ENCODE results near the gene NUP188. TPM values are rescaled to one million over a fixed set of nuclear protein-coding genes. Genes with fewer than 3 reads are reported as not detected.
A peak's percentile ranks its signal among the peaks of the same experiment; 100 is the strongest.
"Not testable (repeated sequence)": the region's sequence is repeated elsewhere in the genome, so short reads cannot be mapped to it uniquely, and the experiment has no call there.

The NUP188 gene
- total RNA-seq, 1 donor from 2014 or later = 37.6 TPM

GRCh38 chr9:128945798-128946501 lies 1.5 kb upstream of the NUP188 start:
- DNase-seq (ENCODE audit: low read depth) = no peak
- TF ChIP-seq, protein P1, sequence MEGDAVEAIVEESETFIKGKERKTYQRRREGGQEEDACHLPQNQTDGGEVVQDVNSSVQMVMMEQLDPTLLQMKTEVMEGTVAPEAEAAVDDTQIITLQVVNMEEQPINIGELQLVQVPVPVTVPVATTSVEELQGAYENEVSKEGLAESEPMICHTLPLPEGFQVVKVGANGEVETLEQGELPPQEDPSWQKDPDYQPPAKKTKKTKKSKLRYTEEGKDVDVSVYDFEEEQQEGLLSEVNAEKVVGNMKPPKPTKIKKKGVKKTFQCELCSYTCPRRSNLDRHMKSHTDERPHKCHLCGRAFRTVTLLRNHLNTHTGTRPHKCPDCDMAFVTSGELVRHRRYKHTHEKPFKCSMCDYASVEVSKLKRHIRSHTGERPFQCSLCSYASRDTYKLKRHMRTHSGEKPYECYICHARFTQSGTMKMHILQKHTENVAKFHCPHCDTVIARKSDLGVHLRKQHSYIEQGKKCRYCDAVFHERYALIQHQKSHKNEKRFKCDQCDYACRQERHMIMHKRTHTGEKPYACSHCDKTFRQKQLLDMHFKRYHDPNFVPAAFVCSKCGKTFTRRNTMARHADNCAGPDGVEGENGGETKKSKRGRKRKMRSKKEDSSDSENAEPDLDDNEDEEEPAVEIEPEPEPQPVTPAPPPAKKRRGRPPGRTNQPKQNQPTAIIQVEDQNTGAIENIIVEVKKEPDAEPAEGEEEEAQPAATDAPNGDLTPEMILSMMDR (conservative IDR thresholded peaks at IDR 0.05; ENCODE audit: low read depth, low read length) = no peak
- H3K4me3 ChIP-seq (ENCODE audit: low read depth, low read length) = no peak overlapping the region

DNA sequence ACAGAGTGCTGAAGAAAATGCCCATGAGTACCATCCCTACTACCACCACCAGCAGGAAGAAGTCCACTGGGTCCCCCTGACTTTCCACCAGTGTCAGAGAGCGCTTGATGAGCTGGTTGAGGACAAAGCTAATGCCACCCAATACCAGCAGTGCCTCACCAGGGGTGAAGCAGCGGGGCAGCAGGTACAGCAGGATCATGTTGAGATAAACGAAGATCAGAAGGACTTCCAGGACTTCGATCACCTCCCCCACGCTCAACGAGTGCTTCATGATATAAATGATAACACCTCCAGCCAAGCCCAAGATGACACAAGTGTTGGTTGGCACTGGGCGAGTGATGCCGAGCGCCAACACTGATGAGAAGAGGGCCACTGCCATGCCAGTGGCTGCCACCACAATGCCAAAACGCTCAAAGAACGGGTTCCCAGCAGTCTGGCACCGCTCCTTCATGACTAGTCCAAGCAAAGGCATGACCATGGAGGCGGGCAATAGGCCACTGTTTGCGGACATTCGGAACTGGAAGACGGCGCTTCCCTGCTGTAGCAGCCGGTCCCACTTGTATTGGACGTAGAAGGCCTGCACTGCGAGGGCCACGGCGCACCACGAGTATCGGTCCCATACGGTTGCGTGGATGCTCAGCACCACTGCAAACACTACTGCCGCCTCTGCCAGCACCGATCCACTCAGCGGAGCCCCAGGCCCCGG lies 775 bp upstream of the NUP188 start:
- TF ChIP-seq, protein P1 (conservative IDR thresholded peaks at IDR 0.05; ENCODE audit: low read depth, low read length) = no peak
- H3K4me3 ChIP-seq (ENCODE audit: low read depth, low read length) = peak overlapping the region; percentile 97
- no peak for DNase-seq (ENCODE audit: low read depth)

DNA sequence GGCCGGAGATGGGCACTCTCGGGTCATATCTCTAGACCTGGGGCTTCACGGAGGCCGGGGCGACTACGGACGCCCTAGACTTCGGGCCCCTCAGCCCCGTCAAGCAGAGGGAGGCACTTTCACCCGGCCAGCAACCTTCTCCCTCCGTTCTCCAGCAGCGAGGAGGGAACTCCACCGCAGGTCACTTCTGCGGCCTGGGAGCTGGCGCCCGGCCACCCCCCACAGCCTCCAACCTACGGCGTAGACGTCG lies 297 bp upstream of the NUP188 start:
- TF ChIP-seq, protein P1 (conservative IDR thresholded peaks at IDR 0.05; ENCODE audit: low read depth, low read length) = no peak

GRCh38 chr9:128961403-128961802 lies 13.9 kb downstream of the NUP188 start:
- not testable (repeated sequence) for DNase-seq (ENCODE audit: low read depth); H3K4me3 ChIP-seq (ENCODE audit: low read depth, low read length)

More for the DNA sequence above, 297 bp upstream of the NUP188 start:
- peak overlapping the region; percentile 97 for H3K4me3 ChIP-seq (ENCODE audit: low read depth, low read length)
- DNase-seq (ENCODE audit: low read depth) = no peak

DNA sequence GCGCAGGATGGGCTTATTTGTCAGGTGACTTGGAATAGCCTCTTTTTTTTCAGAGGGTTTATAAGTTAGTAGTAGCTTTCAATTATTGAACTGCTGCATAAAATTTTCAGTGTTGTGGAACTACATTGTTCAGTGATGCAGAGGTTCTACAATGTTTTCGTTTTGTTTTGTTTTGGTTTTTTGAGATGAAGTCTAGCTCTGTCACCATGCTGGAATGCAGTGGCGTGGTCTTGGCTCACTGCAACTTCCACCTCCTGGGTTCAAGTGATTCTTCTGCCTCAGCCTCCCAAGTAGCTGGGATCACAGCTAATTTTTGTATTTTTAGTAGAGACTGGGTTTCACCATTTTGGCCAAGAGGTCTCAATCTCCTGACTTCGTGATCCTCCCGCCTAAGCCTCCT lies 22.0 kb downstream of the NUP188 start:
- H3K4me3 ChIP-seq (ENCODE audit: low read depth, low read length) = no peak overlapping the region
- TF ChIP-seq, protein P1 (conservative IDR thresholded peaks at IDR 0.05; ENCODE audit: low read depth, low read length) = no peak
- no peak for DNase-seq (ENCODE audit: low read depth)

- no peak overlapping the region for H3K4me3 ChIP-seq (ENCODE audit: low read depth, low read length)
- DNase-seq (ENCODE audit: low read depth) = no peak
- TF ChIP-seq, protein P1 (conservative IDR thresholded peaks at IDR 0.05; ENCODE audit: low read depth, low read length) = no peak
Observed at GRCh38 chr9:128972956-128973355, 25.5 kb downstream of the NUP188 start.

DNA sequence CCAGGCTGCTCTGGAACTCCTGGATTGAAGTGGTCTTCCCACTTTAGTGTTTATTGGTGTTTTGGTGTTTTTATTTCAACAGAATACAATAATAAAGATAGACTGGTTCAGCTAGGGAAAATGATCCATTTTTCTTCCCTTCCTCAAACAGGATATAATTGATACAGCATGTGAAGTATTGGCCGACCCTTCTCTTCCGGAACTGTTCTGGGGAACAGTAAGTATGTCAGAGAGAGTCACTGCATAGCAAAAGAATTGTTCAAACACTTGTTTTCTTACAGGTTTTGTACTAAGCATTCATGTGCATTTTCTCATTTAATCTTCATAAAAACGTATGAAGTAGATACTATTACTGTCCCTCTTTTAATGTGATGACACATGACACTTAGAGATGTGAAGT lies 31.6 kb downstream of the NUP188 start:
- DNase-seq (ENCODE audit: low read depth) = no peak
- H3K4me3 ChIP-seq (ENCODE audit: low read depth, low read length) = no peak overlapping the region
- TF ChIP-seq, protein P1 (conservative IDR thresholded peaks at IDR 0.05; ENCODE audit: low read depth, low read length) = no peak

Data from epithelial cell of proximal tubule (primary cell).